Measurements from ENCODE around the gene SOS1.

The SOS1 gene

GRCh38 chr2:38935568-38936172, 185.2 kb downstream of the SOS1 start:
- no peak for DNase-seq (ENCODE audit: low read depth in 1 of 2, low spot score in 1 of 2)

DNA sequence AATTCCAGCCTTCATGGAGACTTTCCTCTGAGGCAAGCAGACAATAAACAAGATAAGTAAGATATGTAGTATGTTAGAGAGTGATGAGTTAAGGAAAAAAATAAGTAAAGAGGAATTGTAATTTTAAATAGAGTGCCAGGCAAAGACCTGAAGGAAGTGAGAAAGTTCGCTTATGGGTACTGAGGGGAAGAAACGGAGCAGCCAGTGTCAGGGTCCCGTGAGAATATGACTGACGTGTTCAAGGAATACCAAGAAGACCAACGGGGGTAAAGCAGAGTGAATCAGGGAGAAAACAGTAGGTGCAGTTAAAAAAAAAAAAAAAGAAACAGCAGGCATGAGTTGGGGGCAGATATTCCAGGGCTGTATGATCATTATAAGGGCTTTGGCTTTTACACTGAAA, 186.1 kb downstream of the SOS1 start:
- no peak for DNase-seq (ENCODE audit: low read depth in 1 of 2, low spot score in 1 of 2)

DNA sequence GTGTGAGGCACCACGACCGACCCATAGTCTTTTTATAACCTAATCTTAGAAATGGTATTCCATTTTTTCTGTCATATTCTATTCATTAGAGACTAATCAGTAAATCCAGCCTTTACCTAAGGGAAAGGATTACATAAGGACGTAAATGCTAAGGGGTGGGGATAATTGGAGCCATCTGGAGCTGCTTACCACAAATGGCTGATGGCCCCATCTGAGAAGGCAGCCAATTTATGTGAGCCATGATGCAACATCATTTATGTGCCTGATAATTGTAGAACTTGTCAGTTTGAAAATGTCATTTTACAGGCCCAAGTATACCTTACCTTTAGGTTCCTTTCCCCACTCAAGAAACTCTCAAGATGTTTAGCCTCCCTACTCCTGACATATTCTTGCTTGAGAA, 187.2 kb downstream of the SOS1 start:
- DNase-seq (ENCODE audit: low read depth in 1 of 2, low spot score in 1 of 2): no peak

GRCh38 chr2:38932586-38932985, 188.3 kb downstream of the SOS1 start:
- no peak for DNase-seq (ENCODE audit: low read depth in 1 of 2, low spot score in 1 of 2)

All from activated T-helper 1 cell treated with anti-CD3 and anti-CD28 coated beads, Interleukin-2, amount 50 U/mL, for 16 hours (primary cell).